Measurements from ENCODE around the gene MMP17.
A peak's percentile ranks its signal among the peaks of the same experiment; 100 is the strongest.

The MMP17 gene

DNA sequence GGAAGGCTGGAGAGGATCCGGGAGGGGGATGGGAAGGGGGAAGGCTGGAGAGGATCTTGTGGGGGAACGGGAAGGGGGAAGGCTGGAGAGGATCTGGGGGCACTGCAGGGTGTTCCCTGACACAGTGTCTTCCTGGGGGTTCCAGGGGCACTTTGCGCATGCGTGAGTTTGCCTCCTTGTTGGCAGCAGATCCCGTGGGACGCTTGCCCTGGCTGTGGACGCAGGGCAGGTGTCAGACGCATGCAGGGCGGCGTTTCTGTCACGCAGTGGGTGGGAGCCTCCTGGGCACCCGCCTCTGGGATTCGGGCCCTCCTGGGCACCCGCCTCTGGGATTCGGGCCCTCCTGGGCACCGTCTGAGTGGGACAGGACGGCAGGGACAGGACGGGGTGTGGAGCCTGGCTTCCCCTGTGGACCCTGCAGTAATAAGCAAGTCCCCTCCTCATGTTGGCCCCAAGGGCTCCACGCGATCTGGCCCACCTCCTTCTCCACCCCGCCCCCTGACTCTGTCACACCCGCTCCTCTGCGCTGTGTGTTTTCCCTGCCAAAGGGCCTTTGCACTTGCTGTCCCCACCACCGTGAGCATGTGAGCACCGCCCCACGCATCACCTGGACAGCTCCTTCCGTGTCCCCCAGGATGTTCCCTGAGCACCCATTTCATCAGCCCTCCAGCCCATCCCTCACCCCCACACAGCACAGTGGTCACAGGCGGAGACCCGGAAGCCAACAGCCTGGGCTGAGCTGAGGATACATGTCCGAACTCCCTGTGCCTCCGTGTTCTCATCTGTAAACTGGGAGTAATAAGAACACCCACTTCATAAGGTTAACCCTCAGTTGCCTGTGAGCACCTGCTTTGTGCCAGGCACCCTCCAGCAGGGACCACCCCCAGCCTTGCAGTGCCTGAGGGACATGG, 4.4 kb downstream of the MMP17 start (continued):
- TF ChIP-seq, protein P1, sequence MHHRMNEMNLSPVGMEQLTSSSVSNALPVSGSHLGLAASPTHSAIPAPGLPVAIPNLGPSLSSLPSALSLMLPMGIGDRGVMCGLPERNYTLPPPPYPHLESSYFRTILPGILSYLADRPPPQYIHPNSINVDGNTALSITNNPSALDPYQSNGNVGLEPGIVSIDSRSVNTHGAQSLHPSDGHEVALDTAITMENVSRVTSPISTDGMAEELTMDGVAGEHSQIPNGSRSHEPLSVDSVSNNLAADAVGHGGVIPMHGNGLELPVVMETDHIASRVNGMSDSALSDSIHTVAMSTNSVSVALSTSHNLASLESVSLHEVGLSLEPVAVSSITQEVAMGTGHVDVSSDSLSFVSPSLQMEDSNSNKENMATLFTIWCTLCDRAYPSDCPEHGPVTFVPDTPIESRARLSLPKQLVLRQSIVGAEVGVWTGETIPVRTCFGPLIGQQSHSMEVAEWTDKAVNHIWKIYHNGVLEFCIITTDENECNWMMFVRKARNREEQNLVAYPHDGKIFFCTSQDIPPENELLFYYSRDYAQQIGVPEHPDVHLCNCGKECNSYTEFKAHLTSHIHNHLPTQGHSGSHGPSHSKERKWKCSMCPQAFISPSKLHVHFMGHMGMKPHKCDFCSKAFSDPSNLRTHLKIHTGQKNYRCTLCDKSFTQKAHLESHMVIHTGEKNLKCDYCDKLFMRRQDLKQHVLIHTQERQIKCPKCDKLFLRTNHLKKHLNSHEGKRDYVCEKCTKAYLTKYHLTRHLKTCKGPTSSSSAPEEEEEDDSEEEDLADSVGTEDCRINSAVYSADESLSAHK (tag by site-specific recombination; IDR thresholded peaks at IDR 0.05): no peak

DNA sequence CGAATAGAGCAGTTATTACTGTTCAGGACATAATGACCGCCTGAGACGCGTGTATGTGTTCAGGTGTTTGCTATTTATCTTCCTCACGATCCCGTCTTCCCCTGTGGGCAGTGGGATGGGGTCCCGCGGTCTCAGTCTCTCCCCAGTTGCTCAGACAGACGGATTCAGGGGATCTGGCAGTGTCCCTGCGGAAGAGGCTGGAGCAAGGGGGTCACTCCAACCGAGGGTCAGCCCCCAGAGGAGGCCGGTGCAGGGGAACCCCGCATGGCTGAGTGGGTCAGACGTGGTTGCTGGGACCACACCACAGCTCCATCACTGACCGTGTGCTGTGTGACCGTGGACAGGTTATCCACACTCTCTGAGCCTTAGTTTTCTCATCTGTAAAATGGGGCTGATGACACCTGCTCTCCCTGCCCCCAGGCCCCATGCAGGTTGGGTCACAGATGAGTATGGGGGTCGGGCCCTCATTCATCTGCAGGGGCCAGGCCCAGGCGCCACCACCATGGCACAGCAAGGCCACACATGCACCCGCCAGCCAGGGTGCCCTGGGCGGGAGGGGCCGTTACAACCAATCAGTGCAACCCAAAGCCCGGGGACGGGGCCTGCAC, 5.2 kb downstream of the MMP17 start:
- H3K4me1 ChIP-seq (ENCODE audit: control insufficient read depth, insufficient read depth, low read length): peaks cover 6% of the 10 kb centered on the region; the same call in 1 of the 2 replicates
- H3K9me3 ChIP-seq (ENCODE audit: control insufficient read depth, insufficient read depth, low read depth, low read length): no peaks in the 10 kb centered on the region
- H3K36me3 ChIP-seq (ENCODE audit: control insufficient read depth in 2 of 2, insufficient read depth in 1 of 2, low read length in 2 of 2): no peaks in the 10 kb centered on the region
- H3K27ac ChIP-seq (ENCODE audit: extremely low read depth, low read depth, low read length): no peak overlapping the region
- ChIA-PET POLR2A (no interaction called here), CTCF (interaction anchor here (0.5 to 1.8 kb wide), 4 partner anchors 10 to 1472 kb away, joined by 3 to 6 read pairs (median 4); no protein-coding TSS in a partner anchor)
- TF ChIP-seq ZNF324 (tag by site-specific recombination; IDR thresholded peaks at IDR 0.05): no peak
- TF ChIP-seq ZNF184 (tag by site-specific recombination; IDR thresholded peaks at IDR 0.05): no peak
- TF ChIP-seq, protein P2, sequence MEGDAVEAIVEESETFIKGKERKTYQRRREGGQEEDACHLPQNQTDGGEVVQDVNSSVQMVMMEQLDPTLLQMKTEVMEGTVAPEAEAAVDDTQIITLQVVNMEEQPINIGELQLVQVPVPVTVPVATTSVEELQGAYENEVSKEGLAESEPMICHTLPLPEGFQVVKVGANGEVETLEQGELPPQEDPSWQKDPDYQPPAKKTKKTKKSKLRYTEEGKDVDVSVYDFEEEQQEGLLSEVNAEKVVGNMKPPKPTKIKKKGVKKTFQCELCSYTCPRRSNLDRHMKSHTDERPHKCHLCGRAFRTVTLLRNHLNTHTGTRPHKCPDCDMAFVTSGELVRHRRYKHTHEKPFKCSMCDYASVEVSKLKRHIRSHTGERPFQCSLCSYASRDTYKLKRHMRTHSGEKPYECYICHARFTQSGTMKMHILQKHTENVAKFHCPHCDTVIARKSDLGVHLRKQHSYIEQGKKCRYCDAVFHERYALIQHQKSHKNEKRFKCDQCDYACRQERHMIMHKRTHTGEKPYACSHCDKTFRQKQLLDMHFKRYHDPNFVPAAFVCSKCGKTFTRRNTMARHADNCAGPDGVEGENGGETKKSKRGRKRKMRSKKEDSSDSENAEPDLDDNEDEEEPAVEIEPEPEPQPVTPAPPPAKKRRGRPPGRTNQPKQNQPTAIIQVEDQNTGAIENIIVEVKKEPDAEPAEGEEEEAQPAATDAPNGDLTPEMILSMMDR (tag by site-specific recombination; IDR thresholded peaks at IDR 0.05): 0 out of 2 replicates have a peak, but pooled peaks have one; percentile 29
- no peak overlapping the region for H3K4me3 ChIP-seq (ENCODE audit: low read depth, low read length)

GRCh38 chr12:131833896-131834641, 5.9 kb downstream of the MMP17 start:
- Histone ChIP-seq H3K4me3 (ENCODE audit: low read depth, low read length) (no peak overlapping the region), H3K4me1 (ENCODE audit: control insufficient read depth, insufficient read depth, low read length) (peaks cover 6% of the 10 kb centered on the region; the same call in 1 of the 2 replicates), H3K9me3 (ENCODE audit: control insufficient read depth, insufficient read depth, low read depth, low read length) (no peaks in the 10 kb centered on the region), H3K27ac (ENCODE audit: extremely low read depth, low read depth, low read length) (no peak overlapping the region), H3K36me3 (ENCODE audit: control insufficient read depth in 2 of 2, insufficient read depth in 1 of 2, low read length in 2 of 2) (no peaks in the 10 kb centered on the region)
- POLR2A ChIA-PET: no interaction called here
- CTCF ChIA-PET: interaction anchor here (0.5 to 1.8 kb wide), 4 partner anchors 10 to 1473 kb away, joined by 3 to 6 read pairs (median 4); no protein-coding TSS in a partner anchor
- no peak for TF ChIP-seq RBAK (tag by site-specific recombination; IDR thresholded peaks at IDR 0.05)
- TF ChIP-seq MZF1 (tag by site-specific recombination; IDR thresholded peaks at IDR 0.05; ENCODE audit: borderline replicate concordance): no peak
- TF ChIP-seq ZNF747 (tag by site-specific recombination; IDR thresholded peaks at IDR 0.05): no peak
- TF ChIP-seq ZNF548 (tag by site-specific recombination; IDR thresholded peaks at IDR 0.05): no peak
- TF ChIP-seq ZNF544 (tag by site-specific recombination; IDR thresholded peaks at IDR 0.05): no peak
- TF ChIP-seq ZNF211 (tag by site-specific recombination; IDR thresholded peaks at IDR 0.05; ENCODE audit: low read depth): no peak
- TF ChIP-seq, protein P3, sequence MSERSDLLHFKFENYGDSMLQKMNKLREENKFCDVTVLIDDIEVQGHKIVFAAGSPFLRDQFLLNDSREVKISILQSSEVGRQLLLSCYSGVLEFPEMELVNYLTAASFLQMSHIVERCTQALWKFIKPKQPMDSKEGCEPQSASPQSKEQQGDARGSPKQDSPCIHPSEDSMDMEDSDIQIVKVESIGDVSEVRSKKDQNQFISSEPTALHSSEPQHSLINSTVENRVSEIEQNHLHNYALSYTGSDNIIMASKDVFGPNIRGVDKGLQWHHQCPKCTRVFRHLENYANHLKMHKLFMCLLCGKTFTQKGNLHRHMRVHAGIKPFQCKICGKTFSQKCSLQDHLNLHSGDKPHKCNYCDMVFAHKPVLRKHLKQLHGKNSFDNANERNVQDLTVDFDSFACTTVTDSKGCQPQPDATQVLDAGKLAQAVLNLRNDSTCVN (tag by site-specific recombination; optimal IDR thresholded peaks at IDR 0.05): no peak
- no peak for TF ChIP-seq ZNF473 (tag by site-specific recombination; IDR thresholded peaks at IDR 0.05)
- peak; percentile 47 for TF ChIP-seq ZNF654 (tag by site-specific recombination; IDR thresholded peaks at IDR 0.05; ENCODE audit: low read depth)
- no peak for TF ChIP-seq ZNF202 (tag by site-specific recombination; IDR thresholded peaks at IDR 0.05; ENCODE audit: borderline replicate concordance)
- TF ChIP-seq ZFHX2 (tag by site-specific recombination; conservative IDR thresholded peaks at IDR 0.05): peak; percentile 75
- no peak for TF ChIP-seq ZNF391 (tag by site-specific recombination; IDR thresholded peaks at IDR 0.05; ENCODE audit: borderline replicate concordance, low read depth)
- TF ChIP-seq KLF17 (tag by site-specific recombination; IDR thresholded peaks at IDR 0.05): no peak
- TF ChIP-seq ZNF571 (tag by site-specific recombination; IDR thresholded peaks at IDR 0.05): no peak
- TF ChIP-seq HOXC10 (CRISPR knock-in tag; IDR thresholded peaks at IDR 0.05): no peak
- TF ChIP-seq ZNF324 (tag by site-specific recombination; IDR thresholded peaks at IDR 0.05): no peak
- no peak for TF ChIP-seq ATF2 (tag by site-specific recombination; IDR thresholded peaks at IDR 0.05; ENCODE audit: low read depth)
- peak; percentile 67; the same call in 1 of the 2 replicates for TF ChIP-seq MYNN (tag by site-specific recombination; IDR thresholded peaks at IDR 0.05; ENCODE audit: borderline replicate concordance)
